GM12865 (cell line): Measurements from ENCODE around the gene CXCR6.

Experiments
- DNase-seq: peaks from one replicate; pipeline ENCODE4 v3.0.0; 2010; ENCODE audit warnings: low read depth
- H3K4me3 ChIP-seq: 2 replicates; pipeline ENCODE4 v1.5.1; 2011; ENCODE audit warnings: mild to moderate bottlenecking, low read depth, low read length, control low read depth
- CTCF ChIP-seq: IDR thresholded peaks from 2 replicates; pipeline ENCODE4 v1.5.1; 2011; ENCODE audit warnings: low read length, control low read depth, low read depth, inconsistent platforms; ENCODE audit not compliant: insufficient read depth; ENCODE audit errors: missing control alignments

The CXCR6 gene

DNA sequence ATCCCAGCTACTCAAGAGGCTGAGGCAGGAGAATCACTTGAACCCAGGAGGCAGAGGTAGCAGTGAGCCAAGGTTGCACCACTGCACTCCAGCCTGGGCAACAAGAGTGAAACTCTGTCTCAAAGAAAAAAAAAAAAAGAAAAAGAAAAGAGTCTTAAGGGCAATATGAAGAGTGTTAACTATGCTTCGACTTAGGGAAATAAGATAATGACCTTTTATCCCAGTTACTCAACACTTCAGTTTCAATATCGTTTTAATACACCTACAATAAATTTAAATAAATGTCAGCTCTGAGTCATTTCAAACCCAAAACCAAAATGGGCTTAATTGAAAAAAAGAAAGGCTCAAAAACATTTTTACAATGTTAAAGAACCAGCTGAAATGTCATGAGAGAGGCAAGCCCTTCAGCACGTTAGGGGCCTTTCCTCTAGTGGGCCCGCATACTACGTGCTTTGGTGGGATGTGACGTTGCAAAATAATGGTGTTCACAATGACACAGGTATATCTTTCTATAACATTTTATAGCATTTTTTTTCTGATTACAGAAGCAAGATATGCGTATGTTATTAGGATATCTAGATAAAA is 37.1 kb downstream of the CXCR6 start:
- no peak for TF ChIP-seq CTCF
- no peak for DNase-seq
- H3K4me3 ChIP-seq, result no peak overlapping the region

DNA sequence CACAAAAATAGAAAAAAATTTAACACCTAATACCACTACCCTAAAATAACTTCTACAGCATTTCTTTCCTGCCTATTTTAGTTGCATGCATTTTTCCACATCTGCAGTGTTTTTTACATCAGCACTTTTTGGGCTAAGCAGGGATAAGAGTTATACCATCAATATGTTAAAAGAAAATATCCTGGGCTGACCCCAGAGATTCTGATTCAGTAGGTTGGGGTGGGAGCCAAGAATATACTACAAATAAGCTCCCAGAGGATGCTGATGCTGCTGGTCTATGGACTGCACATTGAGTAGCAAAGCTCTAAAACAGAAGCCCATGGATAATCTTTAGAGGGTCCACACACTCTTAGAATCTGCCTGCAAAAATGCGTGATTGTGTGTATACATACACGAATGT is 37.6 kb downstream of the CXCR6 start:
- H3K4me3 ChIP-seq, result no peak overlapping the region
- TF ChIP-seq CTCF, result no peak
- no peak for DNase-seq

DNA sequence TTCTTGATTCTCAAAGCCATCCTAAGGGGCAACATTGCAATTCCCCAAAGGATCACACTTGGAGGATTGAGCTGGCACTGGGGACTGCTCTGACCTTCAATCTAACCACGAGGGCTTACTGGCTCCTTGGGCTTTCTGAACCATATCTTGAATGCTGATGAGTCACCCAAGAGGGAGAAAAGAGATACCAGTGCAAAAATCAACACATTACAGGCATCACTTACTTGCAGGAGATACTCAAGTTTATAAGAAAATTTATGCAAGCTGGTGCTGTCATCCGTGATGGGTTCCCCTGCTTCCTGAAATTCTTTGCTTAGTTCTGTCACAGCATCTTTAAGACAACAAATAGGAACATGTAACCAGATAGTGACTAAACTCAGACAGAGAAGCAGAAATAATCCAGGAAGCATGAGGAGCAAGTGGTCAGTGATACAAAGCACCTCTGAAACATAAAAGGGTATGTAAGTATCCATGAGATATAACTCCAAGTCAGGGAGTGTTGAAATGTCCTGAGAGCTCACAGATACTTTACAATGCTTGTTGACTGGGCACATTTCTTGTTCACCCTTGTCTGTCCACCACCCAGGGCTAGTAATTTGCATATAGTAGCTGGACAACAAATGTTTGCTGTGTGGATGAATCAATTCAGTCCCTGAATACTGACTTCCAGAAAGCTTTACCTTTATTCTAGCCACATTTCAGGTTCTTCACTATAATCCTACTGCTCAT is 38.2 kb downstream of the CXCR6 start:
- no peak overlapping the region for H3K4me3 ChIP-seq
- no peak for DNase-seq
- no peak for TF ChIP-seq CTCF

DNA sequence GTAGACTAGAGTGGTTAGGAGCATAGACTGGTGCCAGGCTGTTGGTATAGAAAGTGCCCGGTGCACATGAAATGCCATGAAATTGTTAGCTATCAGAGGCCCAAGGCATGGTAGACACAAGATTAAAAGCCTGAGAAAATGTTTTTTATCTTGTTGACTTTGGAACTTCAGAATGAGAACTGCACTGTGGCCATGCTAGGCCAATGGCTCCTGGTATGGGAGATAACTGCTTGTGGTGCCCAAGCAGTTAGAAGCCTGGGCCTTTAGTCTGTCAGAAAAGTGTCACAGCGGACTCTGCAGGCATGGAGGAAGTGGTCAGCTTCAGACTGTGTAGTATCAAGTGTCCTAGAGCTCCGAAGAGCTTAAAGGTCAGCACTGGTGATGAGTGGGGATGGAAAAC is 40.5 kb downstream of the CXCR6 start:
- no peak for DNase-seq
- no peak for TF ChIP-seq CTCF
- H3K4me3 ChIP-seq, result no peak overlapping the region

DNA sequence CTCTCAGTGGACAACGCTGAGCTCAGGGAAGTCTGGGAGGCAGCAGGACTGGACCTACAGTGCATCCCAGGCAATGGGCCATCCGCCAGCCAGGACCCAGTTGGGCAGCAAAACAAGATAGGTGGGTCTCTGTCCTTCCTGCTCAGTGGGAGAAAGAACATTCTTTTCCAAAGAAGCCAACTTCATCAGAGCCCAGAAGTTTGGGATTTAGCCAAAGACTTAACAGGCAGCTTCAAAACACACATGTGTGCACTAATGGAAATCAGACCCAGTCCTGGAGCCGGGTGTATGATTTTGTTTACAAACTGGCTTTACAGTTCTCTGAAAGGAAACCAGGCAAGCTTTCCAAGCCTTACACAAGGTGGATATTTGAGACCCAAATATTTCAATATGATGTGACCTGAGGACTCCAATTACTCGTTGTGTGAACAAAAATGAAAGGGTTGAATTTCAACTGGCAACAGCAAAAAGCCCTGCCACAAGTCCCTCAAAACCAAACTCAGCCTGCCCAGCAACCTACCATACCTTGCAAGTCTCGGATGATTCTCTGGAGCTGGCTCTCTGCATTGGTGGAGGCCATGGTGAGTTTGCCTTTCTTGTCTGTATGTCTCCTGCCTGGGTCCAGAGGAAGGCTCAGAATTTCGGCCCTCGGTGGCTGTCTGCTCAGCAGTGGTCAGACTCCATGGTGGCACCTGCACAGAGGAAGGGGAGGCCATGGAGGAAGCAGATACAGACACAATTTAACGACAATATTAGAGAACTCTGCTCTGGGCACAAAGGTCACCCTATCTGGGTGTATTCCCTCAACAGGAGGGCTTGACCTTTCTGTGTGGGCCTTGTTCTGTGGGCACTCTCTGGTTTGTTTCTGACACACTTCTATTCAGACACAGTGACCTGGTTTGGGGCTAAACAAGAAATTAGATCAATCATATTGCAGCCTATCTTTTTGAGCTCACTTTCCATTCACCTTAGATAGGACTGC is 41.4 kb downstream of the CXCR6 start:
- no peak overlapping the region for H3K4me3 ChIP-seq
- DNase-seq, result no peak
- TF ChIP-seq CTCF, result no peak

DNA sequence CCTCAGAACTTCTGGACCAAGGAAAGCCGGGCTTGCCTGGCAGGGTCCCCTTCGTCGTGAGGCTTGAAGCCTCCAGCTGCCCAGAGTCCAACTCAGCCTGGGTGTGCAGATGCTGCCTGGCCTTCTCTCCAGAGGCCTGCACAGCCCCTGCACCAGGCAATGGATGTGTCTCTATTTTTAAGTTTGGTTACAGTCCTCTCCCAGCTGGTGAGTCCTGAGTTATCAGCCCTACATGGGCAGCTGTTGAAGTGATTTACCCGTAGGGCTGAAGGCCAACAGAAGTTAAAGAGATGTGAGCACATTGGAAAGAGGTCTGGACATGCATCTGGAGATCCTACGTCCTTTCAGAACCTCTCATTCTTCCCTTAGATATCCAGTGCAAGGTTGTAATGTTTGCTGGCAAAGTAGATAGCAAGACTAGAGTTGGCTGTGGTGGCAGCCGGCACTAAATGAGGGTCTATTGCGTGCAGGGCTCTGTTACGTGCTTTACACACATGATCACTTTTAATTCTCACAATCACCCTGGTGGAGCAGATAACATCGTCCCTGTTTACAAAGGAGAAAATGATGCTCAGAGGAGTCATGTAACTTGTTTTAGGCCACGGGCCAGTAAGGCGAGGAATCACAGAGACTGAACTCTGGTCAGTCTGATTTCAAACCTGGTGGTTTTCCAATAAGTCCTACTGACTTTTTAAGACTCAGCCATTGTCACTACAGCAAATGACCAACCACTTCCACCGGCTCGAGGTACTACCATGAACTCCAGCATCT is 42.5 kb downstream of the CXCR6 start:
- DNase-seq, result no peak
- TF ChIP-seq CTCF, result no peak
- no peak overlapping the region for H3K4me3 ChIP-seq
